ENCODE measurements around the gene ATP6V0A1.
"Not testable (repeated sequence)": the region's sequence is repeated elsewhere in the genome, so short reads cannot be mapped to it uniquely, and the experiment has no call there.

ATP6V0A1 gene

DNA sequence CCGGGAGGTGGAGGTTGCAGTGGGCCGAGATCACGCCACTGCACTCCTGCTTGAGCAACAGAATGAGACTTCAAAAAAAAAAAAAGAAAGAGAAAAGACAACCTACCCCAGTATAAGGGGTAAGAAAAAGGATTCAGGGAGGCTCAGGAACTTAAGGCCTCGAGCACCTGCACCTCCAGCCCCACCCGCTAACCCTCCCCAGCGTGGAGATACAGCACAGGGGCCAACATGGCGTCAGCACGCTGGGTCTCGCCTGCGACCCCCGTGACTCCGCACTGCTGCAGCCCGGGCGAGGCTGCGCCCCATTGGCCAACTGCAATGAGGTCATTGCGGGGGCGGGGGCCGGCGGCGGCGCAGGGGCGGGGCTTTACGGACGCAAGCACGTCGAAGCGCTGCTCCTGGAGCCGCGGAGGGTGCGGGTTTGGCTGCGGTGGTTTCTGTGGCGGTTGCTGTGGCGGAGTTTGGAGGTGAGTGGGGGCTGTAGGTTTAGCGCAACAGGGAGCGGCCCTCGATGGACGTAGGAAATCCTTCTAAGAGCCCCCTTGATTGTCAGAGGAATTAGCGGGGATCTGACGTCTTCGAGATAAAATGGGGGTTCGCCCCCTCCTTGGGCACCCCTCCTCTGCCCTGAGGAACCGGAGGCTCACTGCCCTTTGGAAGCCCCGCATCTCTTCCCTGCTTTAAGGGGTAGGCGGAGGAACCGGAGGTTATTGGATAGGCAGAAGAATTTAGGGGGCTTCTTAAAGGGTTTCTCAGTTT is at the start of gene ATP6V0A1:
TSS of gene ATP6V0A1 (plus strand) at position 382 of the 759 bp plus-strand sequence. CDS start 2,017 bp downstream, outside the sequence.
- in situ Hi-C loops (cut with HindIII; ENCODE audit: low sequenced_read_pairs): no loop called here

DNA sequence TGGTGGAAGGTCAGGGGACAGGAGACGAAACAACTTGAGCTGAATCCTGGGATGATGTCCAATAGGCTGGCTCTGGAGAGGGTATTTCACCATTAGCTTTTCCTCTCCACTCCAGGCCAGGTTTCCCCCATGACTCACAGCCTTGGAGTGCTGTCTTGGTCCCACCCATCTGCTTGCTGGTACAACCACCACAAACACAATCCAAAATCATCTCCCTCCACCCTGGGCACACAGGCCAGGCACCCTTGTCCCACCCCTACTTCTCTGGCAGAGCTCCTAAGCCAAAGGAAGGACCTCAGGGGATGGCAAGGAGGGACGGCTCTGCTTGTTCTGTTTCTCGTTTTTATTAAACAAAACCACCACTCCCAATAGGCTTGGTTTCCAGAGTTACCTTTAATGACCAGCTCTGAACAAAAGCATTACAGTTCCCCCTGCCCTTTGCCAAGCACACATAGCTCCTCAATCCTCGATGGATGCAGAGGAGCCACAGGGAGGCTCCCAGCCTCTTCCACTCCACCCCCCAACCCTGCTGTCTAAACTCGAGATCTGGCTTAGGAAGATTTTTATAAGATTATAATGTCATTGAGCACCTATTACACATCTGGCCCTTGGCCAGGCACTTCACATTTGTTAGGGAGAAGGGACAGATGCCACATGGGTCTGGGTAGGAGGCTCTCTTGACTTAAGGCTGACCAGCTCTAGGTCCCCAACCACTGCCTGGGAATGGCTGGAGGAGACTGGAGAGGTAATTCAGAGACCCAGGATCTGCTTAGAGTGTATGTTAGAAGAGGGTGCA is 49.0 kb upstream of the ATP6V0A1 start:
- in situ Hi-C loops (cut with HindIII; ENCODE audit: low sequenced_read_pairs): no loop called here

- in situ Hi-C loops (cut with HindIII; ENCODE audit: low sequenced_read_pairs): no loop called here
Observed at GRCh38 chr17:42410319-42410685, 48.4 kb upstream of the ATP6V0A1 start.

- in situ Hi-C loops (cut with HindIII; ENCODE audit: low sequenced_read_pairs): no loop called here
Observed at GRCh38 chr17:42411361-42411760, 47.3 kb upstream of the ATP6V0A1 start.

DNA sequence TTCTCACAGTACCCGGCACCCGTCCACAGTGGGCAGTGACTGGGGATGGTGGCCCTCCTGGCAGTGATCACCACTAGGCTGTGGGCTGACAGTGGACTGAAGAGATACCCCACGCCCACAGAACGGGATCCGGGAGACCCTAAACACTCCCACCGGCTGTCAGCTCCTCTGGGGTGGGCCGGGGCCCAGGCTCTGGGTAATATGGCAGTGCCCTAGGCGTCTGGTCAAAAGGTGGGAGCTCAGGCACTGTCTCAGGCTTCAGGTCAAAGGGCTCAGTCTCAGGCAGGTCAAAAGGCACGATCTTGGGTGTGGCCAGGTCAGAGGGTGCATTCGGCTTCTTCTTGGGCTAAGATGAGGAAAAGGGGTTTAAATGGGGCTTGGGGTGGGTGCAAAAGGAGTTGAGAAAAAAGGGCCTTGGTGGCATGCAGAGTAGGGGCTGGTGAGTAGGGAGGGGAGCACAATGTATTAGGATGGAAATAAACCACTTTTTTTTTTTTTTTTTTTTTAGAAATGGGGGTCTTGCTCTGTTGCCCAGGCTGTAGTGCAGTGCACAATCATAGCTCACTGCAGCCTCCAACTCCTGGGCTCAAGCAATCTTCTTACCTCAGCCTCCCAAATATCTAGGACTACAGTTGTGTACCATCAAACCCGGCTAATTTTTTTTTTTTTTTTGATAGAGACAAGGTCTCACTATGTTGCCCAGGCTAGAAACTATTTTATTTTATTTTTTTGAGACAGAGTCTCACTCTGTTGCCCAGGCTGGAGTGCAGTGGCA is 46.6 kb upstream of the ATP6V0A1 start:
- in situ Hi-C loops (cut with HindIII; ENCODE audit: low sequenced_read_pairs): no loop called here

- in situ Hi-C loops (cut with HindIII; ENCODE audit: low sequenced_read_pairs): no loop called here
Observed at GRCh38 chr17:42413464-42414040, 45.1 kb upstream of the ATP6V0A1 start.

DNA sequence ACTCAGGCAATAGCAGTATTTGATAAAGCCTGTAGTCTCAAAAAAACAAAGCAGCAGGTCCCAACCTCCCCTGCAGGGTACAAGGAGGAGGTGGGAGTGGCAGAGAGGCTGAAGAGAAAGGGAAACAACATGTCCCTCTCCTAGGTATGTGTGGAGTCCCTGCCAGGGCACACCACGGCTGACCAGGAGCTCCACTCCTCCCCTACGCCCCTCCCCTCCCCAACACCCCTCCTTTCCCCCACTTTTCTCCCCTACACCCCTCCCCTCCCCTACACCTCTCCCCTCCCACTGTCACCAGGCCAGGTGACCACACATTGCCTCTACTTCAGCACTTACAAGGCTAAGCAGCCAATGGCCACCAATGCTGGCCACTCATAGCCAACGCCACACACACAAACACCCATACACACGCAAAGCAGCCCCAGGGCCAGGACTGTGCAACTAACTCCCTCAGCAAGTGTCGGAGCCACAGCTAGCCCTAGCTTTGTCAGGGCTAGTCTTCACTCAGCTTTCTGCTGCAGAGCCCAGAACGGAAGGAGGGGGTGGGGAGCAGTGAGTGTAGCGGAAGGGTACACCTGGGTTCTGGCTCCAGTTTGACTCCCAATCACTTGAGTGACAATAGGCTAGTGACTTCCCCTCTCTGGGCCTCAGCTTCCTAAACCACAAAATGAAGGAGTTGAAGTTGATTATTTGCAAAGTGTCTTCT is 43.8 kb upstream of the ATP6V0A1 start:
- in situ Hi-C loops (cut with HindIII; ENCODE audit: low sequenced_read_pairs): no loop called here

DNA sequence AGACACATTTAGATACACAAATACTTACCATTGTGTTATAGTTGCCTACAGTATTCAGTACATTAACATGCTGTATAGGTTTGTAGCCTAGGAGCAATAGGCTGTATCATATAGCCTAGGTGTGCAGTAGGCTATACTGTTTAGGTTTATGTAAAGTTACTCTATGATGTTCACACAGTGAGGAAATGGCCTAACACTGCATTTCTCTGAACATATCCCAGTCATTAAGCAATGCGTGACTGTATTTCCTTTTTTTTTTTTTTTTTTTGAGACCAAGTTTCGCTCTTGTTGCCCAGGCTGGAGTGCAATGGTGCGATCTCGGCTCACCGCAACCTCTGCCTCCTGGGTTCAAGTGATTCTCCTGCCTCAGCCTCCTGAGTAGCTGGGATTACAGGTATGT is 40.7 kb upstream of the ATP6V0A1 start:
- in situ Hi-C loops (cut with HindIII; ENCODE audit: low sequenced_read_pairs): not testable (repeated sequence)

DNA sequence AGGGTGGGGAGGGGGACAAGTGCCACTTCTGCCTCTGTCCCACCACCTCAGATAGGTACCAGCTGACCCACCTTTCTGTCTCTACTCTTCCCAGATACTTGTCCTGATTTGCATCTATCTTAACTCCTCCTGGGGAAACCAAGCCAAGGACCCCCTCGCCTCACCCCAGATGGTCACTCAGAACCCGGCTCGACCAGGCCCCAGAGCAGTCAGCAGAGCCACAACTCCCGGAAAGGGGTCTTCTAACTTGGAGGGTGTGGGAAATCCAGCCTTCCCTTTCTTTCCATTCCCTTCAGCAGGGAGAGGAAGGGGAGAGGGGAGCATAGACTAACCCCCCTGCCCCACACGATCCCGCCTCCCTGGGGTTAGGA is 37.6 kb upstream of the ATP6V0A1 start:
- in situ Hi-C loops (cut with HindIII; ENCODE audit: low sequenced_read_pairs): no loop called here

- in situ Hi-C loops (cut with HindIII; ENCODE audit: low sequenced_read_pairs): no loop called here
Observed at GRCh38 chr17:42421507-42422338, 37.0 kb upstream of the ATP6V0A1 start.

DNA sequence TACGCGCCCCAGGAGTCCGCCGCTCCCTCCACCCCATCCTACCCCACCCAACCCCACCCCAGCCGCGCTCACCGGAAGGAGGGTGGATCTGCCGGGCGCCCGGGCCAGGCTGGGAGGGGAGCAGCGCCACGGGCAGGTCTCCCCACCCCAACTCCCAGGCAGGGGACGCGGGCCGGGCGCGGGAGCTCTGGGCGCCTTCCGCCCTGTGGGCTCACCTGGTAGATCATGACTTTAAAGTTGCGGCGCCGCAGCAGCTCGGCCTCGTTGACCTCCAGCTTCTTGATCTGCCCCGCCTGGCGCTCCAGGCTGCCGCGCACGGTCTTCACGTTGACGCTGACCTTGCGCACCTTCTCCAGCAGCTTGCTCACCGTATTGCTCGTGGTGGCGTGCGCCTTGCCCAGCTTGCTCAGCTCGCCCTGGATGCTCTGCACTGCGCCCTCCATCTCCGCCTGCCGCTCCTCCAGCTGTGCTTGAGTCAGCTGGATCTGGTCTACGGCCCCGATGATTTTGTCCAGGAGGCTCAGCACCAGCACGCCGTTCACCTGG is 36.2 kb upstream of the ATP6V0A1 start:
- in situ Hi-C loops (cut with HindIII; ENCODE audit: low sequenced_read_pairs): no loop called here

DNA sequence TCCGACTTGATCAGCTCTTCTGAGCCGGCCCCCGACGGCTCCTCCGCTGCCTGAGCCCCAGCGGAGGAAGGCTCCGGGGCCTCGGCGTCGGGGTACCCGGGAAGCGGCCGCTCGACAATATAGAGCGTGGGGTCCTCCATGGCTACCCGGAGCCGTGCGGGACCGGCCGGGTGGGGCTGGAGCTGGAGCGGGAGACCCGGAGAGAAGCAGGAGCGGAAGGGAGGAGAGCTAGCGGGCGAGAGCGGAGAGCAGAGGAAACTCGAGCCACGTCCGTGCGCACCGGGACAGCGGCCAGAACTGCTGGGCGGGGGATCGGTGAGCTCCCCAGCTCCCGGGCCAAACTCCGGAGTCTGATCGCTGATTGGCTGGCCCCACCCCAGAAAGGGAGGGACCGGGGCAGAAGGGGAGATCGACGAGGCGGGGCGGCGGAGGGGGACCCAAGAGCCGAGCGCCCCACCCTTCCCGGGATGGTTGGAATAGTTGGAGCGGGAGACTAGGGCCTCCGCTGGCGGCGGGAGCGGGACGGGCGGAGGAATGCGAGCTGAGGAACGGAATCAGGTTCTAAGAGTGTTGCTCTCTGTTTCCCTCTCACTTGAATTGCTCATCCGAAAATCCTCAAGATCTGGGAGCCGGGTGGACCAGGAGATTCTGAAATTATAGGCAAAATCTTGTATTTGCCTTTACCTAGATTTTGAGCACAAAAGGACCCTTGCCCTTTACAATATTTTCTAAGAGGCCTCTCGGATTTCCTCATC is 35.5 kb upstream of the ATP6V0A1 start, which contains the start of gene CAVIN1:
TSS of gene CAVIN1 (minus strand) at position 299 of the 755 bp plus-strand sequence. CDS start at position 140, 159 bp downstream.
- in situ Hi-C loops (cut with HindIII; ENCODE audit: low sequenced_read_pairs): no loop called here

GRCh38 chr17:42423766-42424165 is 34.9 kb upstream of the ATP6V0A1 start:
- in situ Hi-C loops (cut with HindIII; ENCODE audit: low sequenced_read_pairs): no loop called here

DNA sequence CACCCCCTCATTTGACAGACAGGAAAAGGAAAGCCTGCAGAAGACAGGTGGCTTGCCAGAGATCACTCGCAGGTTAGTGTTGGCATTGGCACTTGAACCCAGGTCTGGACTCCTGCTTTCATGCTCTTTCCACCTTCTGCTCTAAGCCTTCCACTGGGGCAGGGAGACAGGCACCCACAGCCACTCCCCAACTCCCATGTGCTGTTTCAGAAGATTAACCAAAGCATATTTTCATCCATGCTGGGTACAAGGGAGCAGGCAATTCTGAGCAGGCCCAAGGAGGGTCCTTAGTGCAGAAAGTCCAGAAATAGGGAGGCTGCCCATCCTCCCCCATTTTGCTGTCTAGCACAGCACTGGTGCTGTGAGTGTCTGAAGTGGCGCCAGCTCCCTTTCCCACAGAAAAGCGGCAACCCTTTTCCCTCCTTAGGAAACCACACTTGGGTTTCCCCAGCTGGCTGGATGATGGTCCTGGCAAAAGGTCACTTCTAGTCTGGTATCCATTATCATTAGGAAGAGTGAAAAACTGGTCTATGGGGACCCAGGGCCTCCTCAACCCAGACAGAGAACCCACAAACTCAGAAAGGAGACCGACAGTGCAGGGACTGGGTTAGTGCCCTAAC is 33.6 kb upstream of the ATP6V0A1 start:
- in situ Hi-C loops (cut with HindIII; ENCODE audit: low sequenced_read_pairs): no loop called here

- in situ Hi-C loops (cut with HindIII; ENCODE audit: low sequenced_read_pairs): no loop called here
Observed at GRCh38 chr17:42428141-42428944, 30.3 kb upstream of the ATP6V0A1 start.

DNA sequence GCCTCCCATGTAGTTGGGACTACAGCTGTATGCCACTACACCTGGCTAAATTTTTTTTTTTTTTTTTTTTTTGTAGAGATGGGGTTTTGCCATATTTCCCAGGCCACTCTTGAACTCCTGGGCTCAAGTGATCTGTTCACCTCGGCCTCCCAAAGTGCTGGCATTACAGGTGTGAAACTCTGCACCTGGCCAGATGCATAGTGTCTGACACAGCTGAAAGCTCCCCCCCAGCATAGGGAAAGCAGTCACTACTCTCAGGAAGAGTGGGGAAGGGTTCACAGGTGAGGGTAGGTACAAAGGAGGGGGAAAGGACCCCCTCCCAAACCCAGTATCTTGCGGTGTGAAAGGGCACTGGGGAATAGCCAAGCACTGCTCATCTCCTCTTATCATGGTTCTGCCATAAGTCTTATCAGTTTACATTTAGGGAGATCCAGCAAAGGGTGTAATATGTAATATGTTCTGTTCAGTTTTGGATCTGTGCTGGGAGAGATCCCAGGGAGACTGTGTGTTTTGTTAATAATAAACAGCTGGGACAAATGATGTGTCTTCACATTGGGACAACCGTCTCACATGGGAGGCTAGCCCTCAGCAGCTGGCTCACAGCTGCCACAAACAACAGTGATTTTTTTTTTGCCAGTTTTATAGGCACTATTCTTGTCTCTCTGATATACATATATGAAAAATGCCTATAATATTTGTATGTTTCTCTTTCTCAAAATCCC is 28.8 kb upstream of the ATP6V0A1 start:
- in situ Hi-C loops (cut with HindIII; ENCODE audit: low sequenced_read_pairs): no loop called here

DNA sequence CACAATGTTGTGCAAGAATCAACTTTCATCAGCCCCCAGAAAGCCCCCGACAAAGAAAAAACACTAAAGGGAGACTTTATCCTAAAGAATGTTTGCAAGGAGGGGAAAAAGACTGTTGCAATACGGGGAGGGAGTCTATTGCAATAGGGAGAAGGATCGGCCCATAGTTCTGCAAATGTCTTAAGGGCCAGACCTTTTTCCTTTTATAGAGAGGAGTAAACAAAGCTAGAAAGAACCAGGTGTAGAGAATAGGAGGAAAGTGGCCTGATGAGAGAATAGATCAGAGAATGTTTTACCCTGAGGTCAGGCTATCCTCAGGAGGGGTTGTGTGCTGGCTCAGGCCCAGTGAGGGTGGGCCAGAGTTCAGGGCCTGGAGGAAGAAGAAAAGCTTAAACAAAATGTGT is 26.9 kb upstream of the ATP6V0A1 start:
- in situ Hi-C loops (cut with HindIII; ENCODE audit: low sequenced_read_pairs): no loop called here

All from DLD1 (cell line).